NCI-H1105 (cell line): ENCODE results near the gene RORB.

Source experiments
- DNase-seq: peaks from one replicate; lab custom pipeline; 2025; lab: John Stamatoyannopoulos, UW

Gene RORB

DNA sequence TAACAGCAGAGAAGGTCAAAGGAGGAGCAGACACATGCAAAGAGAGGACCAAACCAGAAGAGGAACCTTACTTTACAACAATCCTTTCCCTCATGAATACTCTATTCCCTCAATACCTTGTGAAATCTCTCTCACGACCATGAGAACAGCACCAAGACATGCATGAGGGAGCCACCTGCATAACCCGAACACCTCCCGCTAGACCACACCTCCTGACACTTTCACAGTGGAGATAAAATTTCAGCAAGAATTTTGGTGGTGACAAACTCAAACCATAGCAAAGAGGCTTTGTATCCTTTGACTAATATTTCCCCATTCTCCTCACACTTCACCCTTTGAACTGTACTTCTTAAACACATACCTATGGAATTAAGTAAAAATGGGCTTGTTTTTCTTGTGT lies 101.7 kb downstream of the RORB start:
- DNase-seq: no peak

DNA sequence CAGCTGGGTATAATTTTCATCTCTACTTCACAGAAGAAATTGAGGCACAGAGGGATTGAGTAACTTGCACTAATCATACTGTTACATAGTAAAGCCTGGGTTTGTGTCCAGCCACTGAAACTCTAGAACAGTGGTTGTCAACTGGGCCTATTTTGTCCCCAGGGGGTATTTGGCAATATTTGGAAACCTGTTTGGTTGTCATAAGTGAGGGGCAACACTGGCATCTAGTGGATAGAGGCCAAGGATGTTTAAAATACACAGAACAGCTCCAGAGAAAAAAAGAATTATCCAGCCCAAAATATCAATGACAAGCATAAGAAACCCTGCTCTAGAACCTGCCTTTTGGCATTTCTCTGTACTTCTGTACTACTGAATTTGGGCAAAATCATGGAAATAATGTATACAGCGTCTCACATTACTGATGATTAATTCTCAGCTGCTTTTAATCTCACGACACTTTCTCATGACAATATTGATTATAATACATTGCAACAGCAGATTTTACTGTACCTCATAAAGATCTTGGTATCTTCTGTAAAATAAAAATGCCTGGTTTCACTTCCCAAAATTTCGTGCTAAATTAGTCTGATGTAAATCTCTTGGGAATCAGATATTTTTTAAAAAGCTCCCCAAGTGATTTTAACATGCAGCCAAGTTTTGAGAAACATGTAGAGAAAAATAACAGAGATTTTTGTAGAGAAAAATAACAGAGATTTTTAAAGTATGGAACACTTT lies 112.7 kb downstream of the RORB start:
- no peak for DNase-seq

DNA sequence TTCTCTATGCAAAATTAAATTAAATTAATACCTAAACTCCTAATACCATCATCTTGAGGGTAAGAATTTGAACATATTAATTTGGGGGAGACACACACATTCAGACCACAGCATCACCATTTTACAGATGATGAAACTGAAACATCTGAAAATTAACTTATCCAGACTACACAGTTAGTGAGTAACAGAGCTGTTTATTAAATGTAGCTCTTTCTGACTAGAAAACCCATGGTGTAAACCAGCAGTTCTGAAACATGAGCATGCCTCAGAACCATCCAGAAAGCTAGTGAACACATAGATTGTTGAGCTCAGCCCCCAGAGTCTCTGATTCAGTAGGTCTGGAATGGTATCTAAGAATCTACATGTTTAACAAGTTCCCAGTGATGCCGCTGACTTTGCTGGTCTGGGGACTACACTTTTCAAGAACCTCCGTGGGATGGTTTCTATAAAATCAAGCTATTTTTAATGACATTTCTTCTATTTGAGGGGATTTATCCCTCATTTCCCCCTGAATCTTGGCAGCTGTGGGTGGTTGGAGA lies 113.5 kb downstream of the RORB start:
- DNase-seq: no peak

DNA sequence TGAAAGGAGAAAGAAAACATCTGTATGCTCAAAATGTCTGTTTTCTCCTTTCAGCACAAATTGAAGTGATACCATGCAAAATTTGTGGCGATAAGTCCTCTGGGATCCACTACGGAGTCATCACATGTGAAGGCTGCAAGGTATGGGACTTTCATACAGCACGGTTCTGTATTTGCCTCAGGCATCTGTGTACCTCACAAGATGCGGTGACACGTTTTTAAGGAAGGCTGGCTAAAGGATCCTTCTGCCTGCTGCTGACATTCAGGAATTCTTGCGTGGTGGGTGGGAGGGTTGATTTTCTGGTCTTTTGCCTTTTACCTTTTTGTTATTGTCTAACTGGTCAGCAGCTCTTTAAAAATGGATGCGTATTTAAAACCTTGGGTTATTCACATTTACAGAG lies 133.1 kb downstream of the RORB start:
- no peak for DNase-seq

DNA sequence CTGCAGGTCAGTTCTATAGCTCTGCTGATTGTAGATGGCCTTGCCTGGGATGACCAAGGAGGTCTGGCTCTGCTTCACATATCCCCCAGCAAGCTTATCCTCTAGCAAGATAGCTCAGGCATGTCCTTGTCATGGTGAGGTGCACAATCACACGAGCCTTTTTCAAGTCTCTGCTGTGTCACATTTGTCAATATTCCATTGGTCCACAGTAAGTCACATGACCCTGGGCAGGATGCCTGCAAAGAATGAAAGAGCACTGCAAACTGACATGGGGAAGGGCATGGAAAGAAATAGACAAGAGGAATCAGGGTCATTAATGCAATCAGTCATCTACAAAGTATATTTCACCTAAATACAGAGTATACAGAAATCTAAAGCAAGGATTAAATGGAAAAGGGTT lies 142.0 kb downstream of the RORB start:
- no peak for DNase-seq

DNA sequence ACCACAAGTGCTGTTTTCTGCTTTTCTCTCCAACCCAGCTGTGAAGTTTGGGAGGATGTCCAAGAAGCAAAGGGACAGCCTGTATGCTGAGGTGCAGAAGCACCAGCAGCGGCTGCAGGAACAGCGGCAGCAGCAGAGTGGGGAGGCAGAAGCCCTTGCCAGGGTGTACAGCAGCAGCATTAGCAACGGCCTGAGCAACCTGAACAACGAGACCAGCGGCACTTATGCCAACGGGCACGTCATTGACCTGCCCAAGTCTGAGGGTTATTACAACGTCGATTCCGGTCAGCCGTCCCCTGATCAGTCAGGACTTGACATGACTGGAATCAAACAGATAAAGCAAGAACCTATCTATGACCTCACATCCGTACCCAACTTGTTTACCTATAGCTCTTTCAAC lies 145.2 kb downstream of the RORB start:
- DNase-seq: no peak

DNA sequence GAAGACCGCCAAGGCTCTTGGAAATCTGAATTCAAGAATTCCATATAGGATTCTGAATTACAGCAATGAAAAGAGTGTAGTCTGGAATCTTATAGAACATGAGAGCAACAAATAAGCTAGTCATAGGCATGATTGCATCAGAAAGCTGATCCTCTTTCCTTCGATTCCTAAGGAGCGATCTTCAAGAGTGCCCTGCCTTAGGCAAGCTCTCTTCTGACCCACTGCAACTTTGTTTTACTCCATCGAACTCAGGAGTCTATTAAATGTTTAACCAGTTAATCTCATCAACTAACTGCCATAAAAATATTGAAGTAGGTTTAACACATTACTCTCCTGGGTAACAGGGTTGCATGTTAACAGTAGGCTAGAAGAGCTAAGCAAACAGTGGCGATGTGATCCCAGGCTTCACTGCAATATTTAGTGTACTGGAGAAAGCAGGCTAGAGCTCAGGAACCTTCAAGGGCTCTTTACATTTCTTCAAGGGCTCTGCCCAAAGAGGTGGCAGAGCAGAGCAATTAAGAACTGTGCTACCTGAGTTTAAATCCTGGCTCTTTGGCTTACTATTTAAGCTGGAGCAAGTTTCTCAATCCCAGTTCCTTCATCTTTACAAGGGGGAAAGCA lies 146.3 kb downstream of the RORB start:
- no peak for DNase-seq

DNA sequence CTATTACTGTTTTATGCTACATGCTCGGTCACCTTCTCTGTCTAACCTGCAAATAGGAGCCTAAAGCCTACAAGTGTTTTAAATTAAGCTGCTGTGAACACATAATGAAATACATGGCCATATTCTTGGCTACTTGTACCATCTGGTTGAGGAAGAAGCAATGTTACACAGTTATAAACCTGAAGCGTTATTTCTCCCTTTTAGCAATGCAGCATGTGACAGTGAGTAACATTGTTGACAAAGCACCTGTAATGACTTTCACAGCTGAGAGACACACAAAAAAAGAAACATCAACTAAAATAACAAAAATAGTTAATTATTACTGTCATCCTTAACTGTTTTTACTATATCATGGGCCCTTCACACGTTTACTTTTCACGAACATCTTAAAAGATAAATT lies 146.9 kb downstream of the RORB start:
- DNase-seq: no peak

DNA sequence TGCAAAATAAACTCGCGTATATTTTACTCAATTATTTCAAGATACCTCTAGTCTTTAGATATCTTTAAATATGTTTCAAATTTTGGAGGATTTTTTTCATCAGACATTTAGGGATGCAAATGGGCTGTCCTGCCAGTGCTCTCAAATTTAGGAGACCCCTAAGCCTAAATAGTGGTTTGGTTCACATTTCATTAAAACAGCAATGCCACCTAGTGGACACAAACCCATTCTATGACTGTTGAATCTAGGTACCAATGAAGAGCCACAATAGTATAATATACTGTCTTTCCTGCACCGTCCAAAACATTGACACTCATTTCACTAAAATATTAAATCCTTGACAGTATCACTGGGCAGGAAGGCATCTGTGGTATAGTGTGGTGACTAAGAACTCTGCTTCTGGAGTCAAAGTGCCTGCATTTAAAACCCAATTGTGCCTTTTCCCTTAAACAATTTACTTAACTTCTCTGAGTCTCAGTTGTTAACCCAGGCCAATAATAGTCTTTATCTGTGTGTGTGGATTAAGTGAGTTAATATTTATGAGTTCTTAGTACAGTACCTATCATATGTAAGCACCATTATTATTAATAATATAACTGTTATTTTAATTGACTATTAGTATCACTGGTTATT lies 148.0 kb downstream of the RORB start:
- DNase-seq: peak; percentile 6

DNA sequence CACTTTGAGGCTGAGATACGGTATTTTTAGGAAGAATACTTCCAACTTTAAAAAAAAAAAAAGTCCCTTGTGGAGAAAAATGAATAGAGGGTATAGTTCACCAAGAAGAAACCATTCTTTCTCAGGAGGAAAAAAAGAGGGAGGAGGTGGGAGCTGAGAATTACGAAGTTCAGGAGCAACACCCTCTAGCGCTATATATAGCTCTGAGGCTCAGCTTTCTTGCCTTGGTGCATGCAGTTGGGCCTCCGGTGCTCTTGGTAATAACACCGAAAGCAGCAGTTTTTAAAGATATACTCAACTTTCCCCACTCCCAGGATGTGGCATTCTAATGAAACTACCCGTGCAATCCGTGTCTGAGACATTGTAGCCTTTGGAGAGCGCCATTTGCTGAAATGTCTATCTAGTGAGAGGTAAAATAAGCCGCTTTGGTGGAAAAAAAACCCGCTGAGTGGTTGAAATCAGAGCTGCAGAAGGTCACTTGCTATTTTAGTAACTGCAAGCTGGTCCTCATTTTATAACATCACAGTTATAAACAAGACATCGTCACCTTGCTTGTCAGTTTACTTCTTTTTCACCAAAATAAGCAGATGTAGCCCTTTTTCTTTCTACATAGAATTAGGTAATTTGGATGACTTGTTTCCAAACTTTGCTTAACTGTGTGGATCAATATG lies 156.4 kb downstream of the RORB start:
- no peak for DNase-seq

DNA sequence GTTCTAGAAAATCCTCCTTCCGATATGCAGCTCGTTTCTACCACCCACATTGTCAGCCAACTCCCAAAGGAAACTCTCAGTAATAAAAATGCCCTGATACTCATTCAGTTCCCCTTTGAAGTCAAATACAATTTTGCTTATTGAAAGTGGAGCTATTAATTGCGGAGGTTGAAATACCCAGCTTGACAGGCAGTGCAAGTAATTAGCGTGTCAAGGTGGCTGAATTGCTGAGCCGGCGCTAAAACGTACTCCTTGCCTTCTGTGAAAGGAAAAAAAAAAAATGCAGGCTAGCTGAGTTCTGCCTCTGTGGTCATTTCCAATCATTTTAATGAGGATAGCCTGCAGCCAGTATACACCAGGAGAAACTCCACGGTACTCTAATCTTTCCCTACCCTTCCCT lies 165.5 kb downstream of the RORB start:
- no peak for DNase-seq

DNA sequence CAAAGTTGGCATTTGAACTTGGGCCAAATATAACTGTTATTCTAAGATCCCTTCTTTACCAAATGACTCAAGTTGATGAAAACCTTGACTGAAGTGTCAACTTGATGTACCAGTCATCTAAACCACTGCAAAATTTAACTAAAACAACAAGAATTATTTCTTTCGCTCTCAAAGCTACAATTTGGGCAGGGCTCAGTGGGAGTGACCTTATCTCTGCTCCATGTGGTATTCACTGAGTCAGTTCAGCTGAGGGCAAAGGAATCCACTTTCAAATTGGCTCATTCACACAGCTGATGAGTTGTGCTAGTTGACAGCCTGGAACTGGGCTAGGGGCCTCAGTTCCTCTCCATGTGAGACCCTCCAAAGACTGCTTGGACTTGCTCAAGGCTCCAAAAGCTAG lies 166.3 kb downstream of the RORB start:
- no peak for DNase-seq

DNA sequence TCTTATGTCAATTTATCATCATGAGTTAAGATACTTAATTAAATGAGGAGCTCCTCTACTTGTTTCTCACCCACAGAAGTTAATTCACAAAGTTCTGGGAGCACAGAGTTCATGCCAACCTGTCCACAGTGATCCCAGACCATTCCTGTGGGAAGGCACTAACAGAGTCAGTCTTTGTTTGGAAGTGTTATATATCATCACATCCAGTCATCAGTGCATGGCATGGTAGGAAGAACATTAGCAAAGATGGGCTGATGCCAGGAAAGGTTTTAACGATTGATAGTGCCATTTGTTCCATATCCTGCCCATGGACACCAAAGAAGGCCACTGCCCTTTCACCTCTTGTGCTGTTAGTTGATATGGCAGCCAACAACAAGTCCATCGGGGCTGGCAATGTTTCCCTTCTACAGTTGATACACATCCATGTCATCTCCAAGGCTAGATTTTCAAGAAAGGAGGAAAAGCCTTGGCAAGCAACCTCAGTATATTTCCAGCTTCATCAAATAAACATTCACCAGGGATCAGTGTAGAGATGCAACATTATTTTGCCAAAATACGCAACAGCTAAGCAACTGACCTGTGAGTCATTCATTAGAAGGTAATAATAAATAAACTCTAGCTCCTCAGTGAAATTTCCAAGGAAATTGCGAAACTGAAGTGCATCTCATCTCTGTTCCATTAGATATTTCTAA lies 169.6 kb downstream of the RORB start:
- DNase-seq: no peak

DNA sequence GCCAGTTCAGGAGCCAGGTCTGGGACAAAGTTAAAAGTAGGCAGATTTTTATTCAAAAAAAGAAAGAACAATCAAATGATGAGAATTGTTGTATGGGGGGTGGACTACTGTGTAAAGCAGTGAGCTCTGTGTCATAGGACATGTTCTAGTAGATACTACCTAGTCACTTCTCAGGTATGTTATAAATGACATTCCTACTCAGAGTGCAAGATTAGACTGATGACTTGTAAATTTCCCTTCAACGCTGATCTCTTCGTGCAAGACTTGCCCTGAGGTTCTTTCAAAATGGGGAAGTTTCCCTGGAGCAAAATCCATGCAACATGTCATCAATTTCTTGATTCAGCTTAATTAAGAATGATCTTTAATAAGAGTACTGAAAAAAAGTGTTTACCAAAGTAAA lies 175.1 kb downstream of the RORB start:
- DNase-seq: no peak

DNA sequence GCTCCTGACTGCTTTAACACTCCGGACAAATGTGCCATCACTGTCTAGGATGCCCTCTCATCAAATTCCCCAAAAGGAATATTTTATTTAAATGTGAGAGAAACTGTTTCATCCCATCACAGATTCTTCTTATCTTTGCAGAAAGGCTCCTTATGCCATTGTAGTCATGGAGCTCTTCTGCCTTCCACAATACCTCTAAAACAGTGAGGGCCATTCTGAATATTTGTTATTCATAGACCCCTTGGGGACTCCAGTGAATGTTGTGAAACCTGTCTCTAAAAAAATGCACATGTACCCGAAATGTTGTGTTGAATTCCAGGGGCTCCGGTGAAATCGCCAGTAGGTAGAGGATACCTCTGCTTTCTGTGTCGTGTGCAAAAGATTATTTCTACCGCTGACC lies 176.9 kb downstream of the RORB start:
- no peak for DNase-seq

DNA sequence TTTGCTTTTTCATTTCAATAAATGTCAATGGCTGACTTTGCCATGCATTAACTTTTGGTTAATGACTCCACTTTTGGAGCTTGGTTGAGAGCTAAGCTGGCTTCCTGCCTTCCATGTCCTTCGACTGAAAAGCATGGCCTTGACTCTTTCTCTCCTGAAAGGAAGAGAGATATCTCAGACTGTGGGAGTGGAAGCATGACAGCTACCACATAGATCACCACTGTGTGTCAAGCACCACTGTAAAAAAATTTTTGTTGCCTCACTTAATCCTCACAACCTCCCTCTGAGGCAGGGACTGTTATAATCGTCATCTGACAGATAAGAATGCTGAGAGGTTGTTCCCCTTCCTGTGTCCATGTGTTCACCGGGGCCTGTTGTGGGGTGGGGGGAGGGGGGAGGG lies 184.8 kb downstream of the RORB start:
- no peak for DNase-seq

DNA sequence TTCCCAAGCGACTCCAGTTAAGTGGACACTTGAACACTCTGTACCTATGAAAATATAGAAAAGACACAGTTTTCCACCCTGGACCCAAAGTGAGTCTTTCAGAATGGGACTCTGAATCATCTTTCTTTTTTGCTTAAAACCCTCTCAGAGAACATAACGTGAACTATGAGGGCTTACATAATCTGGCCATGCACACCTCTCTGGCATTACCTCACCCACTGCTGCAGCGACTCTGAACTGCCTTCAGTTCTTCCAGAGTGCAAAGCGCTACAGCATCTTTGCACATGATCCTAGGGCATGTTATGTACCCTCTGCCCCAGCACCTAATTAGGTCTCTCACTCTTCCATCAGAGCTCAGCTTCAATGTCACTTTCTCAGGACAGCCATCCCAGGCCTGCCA lies 186.2 kb downstream of the RORB start:
- no peak for DNase-seq

DNA sequence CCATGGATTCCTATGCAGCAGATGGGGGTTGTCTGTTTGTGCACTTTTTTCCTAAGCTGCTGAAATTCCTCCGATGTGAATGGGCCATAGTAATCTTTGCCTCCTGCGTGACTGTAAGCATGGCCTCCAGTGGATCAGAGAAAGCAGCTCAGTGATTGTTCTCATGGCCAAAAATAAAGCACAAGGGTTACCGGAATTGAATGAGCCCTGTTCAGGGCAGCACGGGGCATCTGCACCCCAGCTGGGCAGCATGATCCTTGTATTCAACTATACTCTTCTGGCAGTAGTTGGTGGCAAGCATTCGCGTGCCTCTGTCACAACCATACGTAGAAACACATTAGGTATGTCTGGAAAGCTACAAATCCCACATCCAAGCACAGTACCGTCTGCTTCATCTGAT lies 193.9 kb downstream of the RORB start:
- DNase-seq: no peak

DNA sequence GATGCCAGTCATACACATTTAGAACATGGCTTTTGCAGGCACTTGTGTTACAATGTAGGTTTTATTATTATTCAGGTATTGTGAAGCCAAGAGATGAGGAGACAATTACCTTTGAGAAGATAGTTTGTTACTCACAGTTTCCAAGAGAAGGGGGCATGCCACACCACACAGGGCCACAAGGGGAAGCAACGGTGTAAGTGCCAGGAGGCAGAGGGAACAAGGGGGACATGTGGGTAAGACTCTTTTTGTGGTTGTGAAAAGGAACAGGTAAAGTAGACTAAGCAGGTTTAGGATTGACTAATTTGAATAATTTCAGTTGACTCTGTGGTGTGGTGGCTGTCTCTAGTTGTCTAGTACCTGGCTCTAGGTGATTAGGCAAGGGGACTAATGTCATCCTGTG lies 199.4 kb downstream of the RORB start:
- DNase-seq: no peak

DNA sequence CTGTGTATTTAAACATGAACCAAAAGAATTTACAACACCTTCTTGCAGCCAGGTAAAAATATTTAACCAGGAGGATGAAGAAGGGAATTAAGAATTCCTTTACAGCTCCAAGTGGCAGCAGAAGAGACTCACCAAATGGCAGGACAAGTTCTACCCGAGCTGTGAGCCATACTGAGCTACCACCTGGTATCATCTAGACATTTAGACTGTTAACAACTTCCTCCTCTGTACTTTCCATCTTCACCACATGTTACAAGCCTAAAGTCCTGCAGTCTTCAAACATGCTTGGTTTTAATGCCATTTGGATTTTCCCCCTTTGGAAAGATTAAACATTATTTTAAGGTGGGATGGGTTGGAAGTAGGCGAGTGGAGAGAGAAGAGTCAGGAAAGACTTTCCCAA lies 200.4 kb downstream of the RORB start:
- DNase-seq: no peak

DNA sequence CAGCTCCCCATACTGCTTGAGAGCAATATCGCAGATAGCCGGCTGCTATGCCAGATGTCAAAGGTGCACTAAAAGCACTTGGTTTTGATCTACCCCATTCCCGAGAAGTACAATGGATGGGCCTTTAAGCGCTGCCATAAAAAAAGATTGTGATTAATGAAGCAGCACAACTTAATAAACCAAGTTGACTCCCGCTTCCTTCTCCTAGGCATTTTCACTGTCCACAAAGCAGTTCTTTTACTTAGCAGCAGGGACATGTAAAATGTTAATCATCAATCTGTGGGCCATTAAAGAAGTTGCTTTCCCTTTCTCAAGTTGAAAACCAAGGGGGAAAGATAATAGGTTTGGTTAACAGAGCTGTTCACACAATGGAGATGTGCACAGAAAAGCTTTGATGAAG lies 214.2 kb downstream of the RORB start:
- DNase-seq: no peak

DNA sequence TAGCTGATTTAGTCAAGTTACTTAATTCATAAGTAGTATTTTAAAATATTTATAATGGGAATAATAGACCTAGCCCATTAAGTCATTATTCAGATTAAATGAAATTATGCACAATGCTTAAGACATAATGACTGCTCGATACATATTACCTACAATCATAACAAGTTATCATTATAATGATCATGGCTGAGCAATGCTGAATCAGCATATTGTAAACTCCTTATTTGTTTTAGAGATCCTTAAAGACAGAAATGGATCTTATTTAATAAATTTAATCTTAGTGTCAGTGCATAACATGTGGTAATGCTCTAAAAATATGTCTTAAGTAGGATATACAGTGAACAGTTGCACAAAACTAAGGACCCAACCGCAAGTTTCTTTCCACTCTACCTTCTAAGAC lies 221.6 kb downstream of the RORB start:
- no peak for DNase-seq
